ENCODE data around the gene CLIC5.

CLIC5 gene

DNA sequence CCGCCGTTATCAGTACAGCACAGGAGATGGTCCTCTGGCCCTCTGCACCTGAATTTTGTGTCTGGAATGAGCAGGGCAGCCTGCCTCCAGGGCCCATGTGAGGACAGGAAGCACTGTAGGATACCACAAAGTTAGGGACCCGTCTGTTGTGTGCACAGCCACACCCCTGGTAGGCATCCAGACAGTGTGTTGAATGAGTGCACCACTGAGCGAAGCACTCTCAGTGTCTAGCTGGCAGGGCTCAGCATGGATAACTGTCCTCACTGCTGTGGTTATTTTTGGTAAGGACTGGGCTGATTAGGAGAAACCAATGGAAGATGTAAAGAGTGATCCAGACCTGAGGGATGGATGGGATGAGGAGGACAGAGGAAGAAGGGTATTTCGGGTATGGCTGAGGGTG lies 178.7 kb downstream of the CLIC5 start:
- Histone ChIP-seq H2AFZ (ENCODE audit: low read length) (no peak overlapping the region), H4K20me1 (ENCODE audit: insufficient read depth, low read length) (no peaks in the 10 kb centered on the region), H3K79me2 (ENCODE audit: insufficient read depth, low read length) (no peaks in the 10 kb centered on the region), H3K4me2 (ENCODE audit: low read length) (no peak overlapping the region), H3K4me1 (ENCODE audit: insufficient read depth, low read length, severe bottlenecking) (no peaks in the 10 kb centered on the region), H3K4me3 (ENCODE audit: low read depth, low read length, poor library complexity, severe bottlenecking) (no peak overlapping the region), H3K9me3 (ENCODE audit: low read length) (no peaks in the 10 kb centered on the region), H3F3A (ENCODE audit: insufficient read depth, low read length) (no peaks in the 10 kb centered on the region), H3K9me2 (ENCODE audit: low read depth, low read length) (no peaks in the 10 kb centered on the region), H3K27ac (ENCODE audit: low read depth, low read length, poor library complexity, severe bottlenecking) (no peak overlapping the region), H3K9ac (ENCODE audit: low read length) (no peak overlapping the region), H3K27me3 (ENCODE audit: insufficient read depth, low read length) (no peaks in the 10 kb centered on the region), H3K36me3 (ENCODE audit: insufficient read depth, low read length) (no peaks in the 10 kb centered on the region)
- TF ChIP-seq EZH2 (IDR thresholded peaks at IDR 0.05; ENCODE audit: borderline replicate concordance, low read length), result no peak
- TF ChIP-seq, protein P1, sequence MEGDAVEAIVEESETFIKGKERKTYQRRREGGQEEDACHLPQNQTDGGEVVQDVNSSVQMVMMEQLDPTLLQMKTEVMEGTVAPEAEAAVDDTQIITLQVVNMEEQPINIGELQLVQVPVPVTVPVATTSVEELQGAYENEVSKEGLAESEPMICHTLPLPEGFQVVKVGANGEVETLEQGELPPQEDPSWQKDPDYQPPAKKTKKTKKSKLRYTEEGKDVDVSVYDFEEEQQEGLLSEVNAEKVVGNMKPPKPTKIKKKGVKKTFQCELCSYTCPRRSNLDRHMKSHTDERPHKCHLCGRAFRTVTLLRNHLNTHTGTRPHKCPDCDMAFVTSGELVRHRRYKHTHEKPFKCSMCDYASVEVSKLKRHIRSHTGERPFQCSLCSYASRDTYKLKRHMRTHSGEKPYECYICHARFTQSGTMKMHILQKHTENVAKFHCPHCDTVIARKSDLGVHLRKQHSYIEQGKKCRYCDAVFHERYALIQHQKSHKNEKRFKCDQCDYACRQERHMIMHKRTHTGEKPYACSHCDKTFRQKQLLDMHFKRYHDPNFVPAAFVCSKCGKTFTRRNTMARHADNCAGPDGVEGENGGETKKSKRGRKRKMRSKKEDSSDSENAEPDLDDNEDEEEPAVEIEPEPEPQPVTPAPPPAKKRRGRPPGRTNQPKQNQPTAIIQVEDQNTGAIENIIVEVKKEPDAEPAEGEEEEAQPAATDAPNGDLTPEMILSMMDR (IDR thresholded peaks at IDR 0.05; ENCODE audit: low read length), result no peak

DNA sequence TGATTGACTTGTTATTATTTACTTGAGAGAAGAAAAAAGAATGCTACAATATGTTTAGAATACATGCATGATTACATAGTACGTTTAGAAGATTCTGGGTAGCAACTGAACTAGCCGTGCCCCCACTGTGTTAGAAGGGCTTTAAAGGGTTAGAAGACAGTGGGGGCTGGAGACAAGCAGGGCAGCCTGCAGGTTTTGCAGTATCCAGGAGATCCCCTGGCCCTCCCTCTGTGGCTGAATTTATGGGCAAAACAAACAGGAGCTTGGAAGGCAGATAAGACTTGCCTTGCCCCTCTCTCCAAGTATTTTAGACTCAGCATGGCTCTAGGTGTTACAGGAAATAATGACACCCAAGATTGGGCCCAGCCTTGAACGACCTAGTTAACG lies 179.2 kb downstream of the CLIC5 start:
- no peak overlapping the region for H3K27ac ChIP-seq (ENCODE audit: low read depth, low read length, poor library complexity, severe bottlenecking)
- no peak overlapping the region for H2AFZ ChIP-seq (ENCODE audit: low read length)
- no peaks in the 10 kb centered on the region for H3K9me2 ChIP-seq (ENCODE audit: low read depth, low read length)
- H3K4me1 ChIP-seq (ENCODE audit: insufficient read depth, low read length, severe bottlenecking), result no peaks in the 10 kb centered on the region
- H3K79me2 ChIP-seq (ENCODE audit: insufficient read depth, low read length), result no peaks in the 10 kb centered on the region
- H3K9ac ChIP-seq (ENCODE audit: low read length), result no peak overlapping the region
- no peaks in the 10 kb centered on the region for H3F3A ChIP-seq (ENCODE audit: insufficient read depth, low read length)
- no peaks in the 10 kb centered on the region for H4K20me1 ChIP-seq (ENCODE audit: insufficient read depth, low read length)
- H3K4me2 ChIP-seq (ENCODE audit: low read length), result no peak overlapping the region
- TF ChIP-seq, protein P1 (IDR thresholded peaks at IDR 0.05; ENCODE audit: low read length), result no peak
- TF ChIP-seq EZH2 (IDR thresholded peaks at IDR 0.05; ENCODE audit: borderline replicate concordance, low read length), result no peak
- no peaks in the 10 kb centered on the region for H3K9me3 ChIP-seq (ENCODE audit: low read length)
- H3K36me3 ChIP-seq (ENCODE audit: insufficient read depth, low read length), result no peaks in the 10 kb centered on the region
- no peaks in the 10 kb centered on the region for H3K27me3 ChIP-seq (ENCODE audit: insufficient read depth, low read length)
- no peak overlapping the region for H3K4me3 ChIP-seq (ENCODE audit: low read depth, low read length, poor library complexity, severe bottlenecking)

DNA sequence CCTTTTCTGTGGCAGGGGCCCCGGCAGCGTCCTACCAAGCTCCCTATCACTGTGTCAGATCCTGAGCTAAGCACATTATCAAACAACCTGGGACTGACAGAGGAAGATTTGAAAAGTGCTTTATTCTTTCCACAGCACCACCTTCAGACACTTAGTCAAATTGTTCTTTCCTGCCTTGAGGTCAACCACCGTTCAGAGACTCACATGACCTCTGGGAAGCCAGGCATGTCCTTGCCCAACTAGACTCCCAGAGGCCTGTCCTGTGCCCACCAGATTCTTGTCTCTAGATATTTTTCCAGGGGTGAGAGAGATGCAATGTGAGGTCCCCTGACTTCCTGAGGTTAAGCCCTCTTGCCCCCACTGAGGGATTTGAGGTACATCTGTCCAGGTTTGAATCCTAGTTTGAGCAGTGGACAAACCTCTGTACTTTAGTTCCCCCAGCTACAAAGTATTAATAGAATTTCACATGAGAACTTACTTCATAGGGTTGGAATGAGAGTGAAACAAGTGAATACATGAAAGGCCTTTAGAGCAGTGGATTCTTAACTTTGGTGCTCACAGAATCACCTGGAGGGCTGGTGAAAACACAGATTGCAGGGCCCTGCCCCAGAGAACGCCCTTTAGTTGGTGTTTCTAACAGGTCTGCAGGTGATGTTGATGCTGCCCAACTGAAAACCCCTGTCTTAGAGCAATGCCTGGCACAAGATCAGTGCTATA lies 179.8 kb downstream of the CLIC5 start:
- Histone ChIP-seq H3K4me3 (ENCODE audit: low read depth, low read length, poor library complexity, severe bottlenecking) (no peak overlapping the region), H4K20me1 (ENCODE audit: insufficient read depth, low read length) (no peaks in the 10 kb centered on the region), H3K9ac (ENCODE audit: low read length) (no peak overlapping the region), H3K9me2 (ENCODE audit: low read depth, low read length) (no peaks in the 10 kb centered on the region), H3K4me2 (ENCODE audit: low read length) (no peak overlapping the region), H3K36me3 (ENCODE audit: insufficient read depth, low read length) (no peaks in the 10 kb centered on the region), H3F3A (ENCODE audit: insufficient read depth, low read length) (no peaks in the 10 kb centered on the region), H3K9me3 (ENCODE audit: low read length) (no peaks in the 10 kb centered on the region), H3K4me1 (ENCODE audit: insufficient read depth, low read length, severe bottlenecking) (no peaks in the 10 kb centered on the region), H3K27me3 (ENCODE audit: insufficient read depth, low read length) (no peaks in the 10 kb centered on the region), H3K27ac (ENCODE audit: low read depth, low read length, poor library complexity, severe bottlenecking) (no peak overlapping the region), H2AFZ (ENCODE audit: low read length) (no peak overlapping the region), H3K79me2 (ENCODE audit: insufficient read depth, low read length) (no peaks in the 10 kb centered on the region)
- no peak for TF ChIP-seq EZH2 (IDR thresholded peaks at IDR 0.05; ENCODE audit: borderline replicate concordance, low read length)
- TF ChIP-seq, protein P1 (IDR thresholded peaks at IDR 0.05; ENCODE audit: low read length), result no peak
